NCI-H1105 (cell line): Measurements from ENCODE around the gene WDFY1.

Experiments used
- DNase-seq: peaks from one replicate; lab custom pipeline; 2025; lab: John Stamatoyannopoulos, UW

Gene WDFY1

GRCh38 chr2:223856584-223856983 lies 88.6 kb downstream of the WDFY1 start:
- no peak for DNase-seq

GRCh38 chr2:223856021-223856420 lies 89.1 kb downstream of the WDFY1 start:
- DNase-seq, result no peak

- DNase-seq, result no peak
Observed at GRCh38 chr2:223855426-223855825, 89.7 kb downstream of the WDFY1 start.

GRCh38 chr2:223854741-223855140 lies 90.4 kb downstream of the WDFY1 start:
- DNase-seq, result no peak

GRCh38 chr2:223853425-223853837 lies 91.7 kb downstream of the WDFY1 start:
- no peak for DNase-seq

GRCh38 chr2:223852281-223852795 lies 92.8 kb downstream of the WDFY1 start:
- no peak for DNase-seq

- no peak for DNase-seq
Observed at GRCh38 chr2:223847410-223847809, 97.7 kb downstream of the WDFY1 start.

- no peak for DNase-seq
Observed at GRCh38 chr2:223846515-223846914, 98.6 kb downstream of the WDFY1 start.

- DNase-seq, result no peak
Observed at GRCh38 chr2:223841436-223842190, 103.5 kb downstream of the WDFY1 start.

- DNase-seq, result peak; percentile 80
Observed at GRCh38 chr2:223837287-223838061, 107.7 kb downstream of the WDFY1 start, which contains the start of gene AP1S3. Gene AP1S3 (minus strand): TSS chr2:223837582. CDS start chr2:223837450, 132 bp downstream.

GRCh38 chr2:223835701-223836532 lies 109.2 kb downstream of the WDFY1 start:
- DNase-seq, result no peak

GRCh38 chr2:223834431-223834830 lies 110.7 kb downstream of the WDFY1 start:
- DNase-seq, result no peak

- peak; percentile 39 for DNase-seq
Observed at GRCh38 chr2:223832241-223832903, 112.8 kb downstream of the WDFY1 start.

- DNase-seq, result no peak
Observed at GRCh38 chr2:223829128-223829527, 116.0 kb downstream of the WDFY1 start.

GRCh38 chr2:223828314-223828713 lies 116.8 kb downstream of the WDFY1 start:
- DNase-seq, result no peak

- no peak for DNase-seq
Observed at GRCh38 chr2:223826995-223827394, 118.1 kb downstream of the WDFY1 start.
